NK-92 (cell line): ENCODE data around the gene INTS13.
"Not testable (repeated sequence)": the region's sequence is repeated elsewhere in the genome, so short reads cannot be mapped to it uniquely, and the experiment has no call there.

Experiments
- DNase-seq: peaks from one replicate; lab custom pipeline; 2025; ENCODE audit not compliant: unreplicated experiment; lab: John Stamatoyannopoulos, UW

The INTS13 gene

GRCh38 chr12:26936559-26937442 is 980 bp downstream of the INTS13 start:
- no peak for DNase-seq

GRCh38 chr12:26935636-26936378 is 2.0 kb downstream of the INTS13 start:
- DNase-seq, result no peak

GRCh38 chr12:26929590-26929989 is 8.2 kb downstream of the INTS13 start:
- DNase-seq, result no peak

- DNase-seq, result no peak
These were observed 9.1 kb downstream of the INTS13 start for GRCh38 chr12:26928661-26929060.

- no peak for DNase-seq
These were observed 15.9 kb downstream of the INTS13 start for GRCh38 chr12:26921886-26922285.

- no peak for DNase-seq
These were observed 18.6 kb downstream of the INTS13 start for GRCh38 chr12:26919216-26919555.

GRCh38 chr12:26918321-26919215 is 19.2 kb downstream of the INTS13 start:
- DNase-seq, result no peak

- DNase-seq, result no peak
These were observed 31.1 kb downstream of the INTS13 start for GRCh38 chr12:26906704-26907103.

- no peak for DNase-seq
These were observed 31.8 kb downstream of the INTS13 start for GRCh38 chr12:26906024-26906423.

GRCh38 chr12:26903396-26903795 is 34.4 kb downstream of the INTS13 start:
- DNase-seq, result not testable (repeated sequence)

GRCh38 chr12:26896913-26897312 is 40.9 kb downstream of the INTS13 start:
- DNase-seq, result no peak

- no peak for DNase-seq
These were observed 42.1 kb downstream of the INTS13 start for GRCh38 chr12:26895672-26896071.

- no peak for DNase-seq
These were observed 46.1 kb downstream of the INTS13 start for GRCh38 chr12:26891704-26892103.

- DNase-seq, result no peak
These were observed 47.0 kb downstream of the INTS13 start for GRCh38 chr12:26890784-26891183.

GRCh38 chr12:26884765-26885576 is 52.8 kb downstream of the INTS13 start:
- DNase-seq, result peak; percentile 24

GRCh38 chr12:26880625-26881024 is 57.2 kb downstream of the INTS13 start:
- no peak for DNase-seq

- DNase-seq, result no peak
These were observed 59.1 kb downstream of the INTS13 start for GRCh38 chr12:26878661-26879119.

GRCh38 chr12:26874501-26875296 is 63.1 kb downstream of the INTS13 start:
- DNase-seq, result no peak

GRCh38 chr12:26872625-26873024 is 65.2 kb downstream of the INTS13 start:
- no peak for DNase-seq

GRCh38 chr12:26871985-26872384 is 65.8 kb downstream of the INTS13 start:
- DNase-seq, result no peak
